ENCODE data around the gene SPRYD4. TPM values are rescaled to one million over a fixed set of nuclear protein-coding genes. Genes with fewer than 3 reads are reported as not detected.

SPRYD4 gene
- polyA plus RNA-seq, 1 donor (not counting 4 experiments of a cell fraction or from before 2014, with no cell fraction given), result 3.1 TPM

DNA sequence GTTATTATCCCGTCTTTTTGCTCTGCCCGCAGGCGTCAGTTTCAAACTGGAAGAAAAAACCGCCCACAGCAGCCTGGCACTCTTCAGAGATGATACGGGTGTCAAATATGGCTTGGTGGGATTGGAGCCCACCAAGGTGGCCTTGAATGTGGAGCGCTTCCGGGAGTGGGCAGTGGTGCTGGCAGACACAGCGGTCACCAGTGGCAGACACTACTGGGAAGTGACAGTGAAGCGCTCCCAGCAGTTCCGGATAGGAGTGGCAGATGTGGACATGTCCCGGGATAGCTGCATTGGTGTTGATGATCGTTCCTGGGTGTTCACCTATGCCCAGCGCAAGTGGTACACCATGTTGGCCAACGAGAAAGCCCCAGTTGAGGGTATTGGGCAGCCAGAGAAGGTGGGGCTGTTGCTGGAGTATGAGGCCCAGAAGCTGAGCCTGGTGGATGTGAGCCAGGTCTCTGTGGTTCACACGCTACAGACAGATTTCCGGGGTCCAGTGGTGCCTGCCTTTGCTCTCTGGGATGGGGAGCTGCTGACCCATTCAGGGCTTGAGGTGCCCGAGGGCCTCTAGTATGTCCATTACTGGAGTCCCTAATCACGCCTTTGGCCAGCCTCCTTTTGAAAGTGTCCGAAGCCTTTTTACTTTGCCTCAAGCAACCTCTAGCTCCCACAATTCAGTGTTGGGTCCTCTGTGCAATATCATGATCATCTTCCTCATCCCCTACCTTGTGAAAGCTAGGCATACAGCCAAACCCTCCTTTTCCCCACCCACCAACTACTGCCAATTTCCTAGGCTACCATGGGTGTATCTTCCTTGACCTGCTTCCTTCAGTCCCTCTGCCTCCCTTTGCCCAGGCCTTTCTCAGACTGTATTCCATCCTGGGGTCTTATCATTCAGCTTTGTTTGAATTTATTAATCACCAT lies 891 bp downstream of the SPRYD4 start:
- dilution Hi-C loops (cut with MboI; ENCODE audit: extremely low pct_ligation_motif_present, low sequenced_read_pairs), result no loop called here
- peak overlapping the region; percentile 89 for H2AFZ ChIP-seq (ENCODE audit: control insufficient read depth, low read length)
- H3K27ac ChIP-seq (ENCODE audit: control insufficient read depth, insufficient read depth, low read length), result peak overlapping the region; percentile 97
- H3K79me2 ChIP-seq (ENCODE audit: control insufficient read depth, insufficient read depth, low read length), result peaks cover 16% of the 10 kb centered on the region
- FAIRE-seq, result no peak
- peak overlapping the region; percentile 82 to 98 (median 97) for H3K4me3 ChIP-seq (ENCODE audit: control insufficient read depth in 2 of 3, extremely low read depth in 1 of 3, insufficient read depth in 2 of 3, low read depth in 1 of 3, low read length in 3 of 3)
- no peaks in the 10 kb centered on the region for H4K20me1 ChIP-seq (ENCODE audit: control insufficient read depth, extremely low read depth, insufficient read depth, low read length)
- H3K4me2 ChIP-seq (ENCODE audit: control insufficient read depth, extremely low read depth, insufficient read depth, low read depth, low read length), result peak overlapping the region; percentile 82
- TF ChIP-seq, protein P1, sequence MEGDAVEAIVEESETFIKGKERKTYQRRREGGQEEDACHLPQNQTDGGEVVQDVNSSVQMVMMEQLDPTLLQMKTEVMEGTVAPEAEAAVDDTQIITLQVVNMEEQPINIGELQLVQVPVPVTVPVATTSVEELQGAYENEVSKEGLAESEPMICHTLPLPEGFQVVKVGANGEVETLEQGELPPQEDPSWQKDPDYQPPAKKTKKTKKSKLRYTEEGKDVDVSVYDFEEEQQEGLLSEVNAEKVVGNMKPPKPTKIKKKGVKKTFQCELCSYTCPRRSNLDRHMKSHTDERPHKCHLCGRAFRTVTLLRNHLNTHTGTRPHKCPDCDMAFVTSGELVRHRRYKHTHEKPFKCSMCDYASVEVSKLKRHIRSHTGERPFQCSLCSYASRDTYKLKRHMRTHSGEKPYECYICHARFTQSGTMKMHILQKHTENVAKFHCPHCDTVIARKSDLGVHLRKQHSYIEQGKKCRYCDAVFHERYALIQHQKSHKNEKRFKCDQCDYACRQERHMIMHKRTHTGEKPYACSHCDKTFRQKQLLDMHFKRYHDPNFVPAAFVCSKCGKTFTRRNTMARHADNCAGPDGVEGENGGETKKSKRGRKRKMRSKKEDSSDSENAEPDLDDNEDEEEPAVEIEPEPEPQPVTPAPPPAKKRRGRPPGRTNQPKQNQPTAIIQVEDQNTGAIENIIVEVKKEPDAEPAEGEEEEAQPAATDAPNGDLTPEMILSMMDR (optimal IDR thresholded peaks at IDR 0.05 in 1 of 3, IDR thresholded peaks at IDR 0.05 in 1 of 3, conservative IDR thresholded peaks at IDR 0.05 in 1 of 3; ENCODE audit: extremely low read depth in 1 of 3, insufficient read depth in 2 of 3, low read length in 3 of 3), result no peak
- no peak for TF ChIP-seq EZH2 (IDR thresholded peaks at IDR 0.05; ENCODE audit: low read length)
- H3K36me3 ChIP-seq (ENCODE audit: control insufficient read depth in 2 of 2, extremely low read depth in 1 of 2, insufficient read depth in 2 of 2, low read length in 2 of 2), result peaks cover 0 to 12% of the 10 kb centered on the region in 2 experiments
- no peaks in the 10 kb centered on the region for H3K9me3 ChIP-seq (ENCODE audit: control insufficient read depth, low read depth, low read length)
- DNase-seq (ENCODE audit: low read depth, low spot score), result no peak
- H3K9me1 ChIP-seq (ENCODE audit: control insufficient read depth, extremely low read depth, insufficient read depth, low read length), result no peaks in the 10 kb centered on the region
- H3K4me1 ChIP-seq (ENCODE audit: control insufficient read depth, extremely low read depth, insufficient read depth, low read length), result peaks cover 9% of the 10 kb centered on the region
- no peaks in the 10 kb centered on the region for H3K27me3 ChIP-seq (ENCODE audit: control insufficient read depth, extremely low read depth, insufficient read depth, low read length)
- H3K9ac ChIP-seq (ENCODE audit: control insufficient read depth, extremely low read depth, insufficient read depth, low read length), result peak overlapping the region; percentile 98

DNA sequence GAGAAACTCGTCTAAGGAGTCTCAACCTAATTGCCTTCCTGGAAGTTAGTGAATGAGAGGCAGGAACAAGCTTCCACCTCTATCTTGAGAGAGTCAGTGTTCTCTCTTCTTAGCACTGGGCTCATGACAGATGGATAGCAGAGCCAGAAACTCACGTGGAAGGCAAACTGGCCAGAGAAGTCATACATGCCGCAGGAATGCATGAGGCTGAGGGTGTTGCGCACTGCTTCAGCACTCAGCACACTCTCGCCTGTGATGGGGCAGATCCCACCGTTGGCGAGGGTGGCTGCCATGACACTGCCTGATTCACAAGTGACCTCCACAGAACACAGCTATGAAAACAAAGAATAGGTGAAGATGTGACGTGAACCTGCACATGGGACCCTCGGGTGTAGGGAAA lies 6.0 kb downstream of the SPRYD4 start:
- Histone ChIP-seq H3K4me1 (ENCODE audit: control insufficient read depth, extremely low read depth, insufficient read depth, low read length) (peaks cover 5% of the 10 kb centered on the region), H3K4me3 (ENCODE audit: control insufficient read depth in 2 of 3, extremely low read depth in 1 of 3, insufficient read depth in 2 of 3, low read depth in 1 of 3, low read length in 3 of 3) (no peak overlapping the region), H3K4me2 (ENCODE audit: control insufficient read depth, extremely low read depth, insufficient read depth, low read depth, low read length) (no peak overlapping the region), H3K36me3 (ENCODE audit: control insufficient read depth in 2 of 2, extremely low read depth in 1 of 2, insufficient read depth in 2 of 2, low read length in 2 of 2) (peaks cover 0 to 12% of the 10 kb centered on the region in 2 experiments), H2AFZ (ENCODE audit: control insufficient read depth, low read length) (no peak overlapping the region), H4K20me1 (ENCODE audit: control insufficient read depth, extremely low read depth, insufficient read depth, low read length) (no peaks in the 10 kb centered on the region), H3K9me3 (ENCODE audit: control insufficient read depth, low read depth, low read length) (no peaks in the 10 kb centered on the region), H3K27ac (ENCODE audit: control insufficient read depth, insufficient read depth, low read length) (no peak overlapping the region), H3K9me1 (ENCODE audit: control insufficient read depth, extremely low read depth, insufficient read depth, low read length) (no peaks in the 10 kb centered on the region), H3K27me3 (ENCODE audit: control insufficient read depth, extremely low read depth, insufficient read depth, low read length) (no peaks in the 10 kb centered on the region), H3K9ac (ENCODE audit: control insufficient read depth, extremely low read depth, insufficient read depth, low read length) (no peak overlapping the region), H3K79me2 (ENCODE audit: control insufficient read depth, insufficient read depth, low read length) (peaks cover 6% of the 10 kb centered on the region)
- FAIRE-seq (no peak), DNase-seq (ENCODE audit: low read depth, low spot score) (no peak)
- dilution Hi-C loops (cut with MboI; ENCODE audit: extremely low pct_ligation_motif_present, low sequenced_read_pairs), result no loop called here
- TF ChIP-seq, protein P1 (optimal IDR thresholded peaks at IDR 0.05 in 1 of 3, IDR thresholded peaks at IDR 0.05 in 1 of 3, conservative IDR thresholded peaks at IDR 0.05 in 1 of 3; ENCODE audit: extremely low read depth in 1 of 3, insufficient read depth in 2 of 3, low read length in 3 of 3), result no peak
- no peak for TF ChIP-seq EZH2 (IDR thresholded peaks at IDR 0.05; ENCODE audit: low read length)

Data from keratinocyte (primary cell).